Measurements from ENCODE around the gene KIF21B.
A peak's percentile ranks its signal among the peaks of the same experiment; 100 is the strongest.

The KIF21B gene

DNA sequence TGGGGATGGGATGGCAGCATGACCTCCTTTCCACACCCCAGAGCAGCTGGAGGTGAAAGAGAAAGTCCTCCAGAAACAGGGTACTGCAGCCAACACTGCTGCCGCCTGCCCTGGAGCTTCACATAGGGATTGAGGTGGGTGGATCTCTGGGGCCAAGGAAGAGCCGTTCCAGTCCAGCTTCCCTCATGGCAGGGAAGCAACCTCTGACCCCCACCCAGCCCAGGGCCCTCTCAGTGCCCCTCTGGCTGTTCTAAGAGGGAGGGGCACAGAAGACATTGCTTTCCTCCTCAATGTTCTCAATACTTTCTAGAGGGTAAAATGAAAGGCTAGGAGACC is 5.7 kb downstream of the KIF21B start:
- no peak for DNase-seq

DNA sequence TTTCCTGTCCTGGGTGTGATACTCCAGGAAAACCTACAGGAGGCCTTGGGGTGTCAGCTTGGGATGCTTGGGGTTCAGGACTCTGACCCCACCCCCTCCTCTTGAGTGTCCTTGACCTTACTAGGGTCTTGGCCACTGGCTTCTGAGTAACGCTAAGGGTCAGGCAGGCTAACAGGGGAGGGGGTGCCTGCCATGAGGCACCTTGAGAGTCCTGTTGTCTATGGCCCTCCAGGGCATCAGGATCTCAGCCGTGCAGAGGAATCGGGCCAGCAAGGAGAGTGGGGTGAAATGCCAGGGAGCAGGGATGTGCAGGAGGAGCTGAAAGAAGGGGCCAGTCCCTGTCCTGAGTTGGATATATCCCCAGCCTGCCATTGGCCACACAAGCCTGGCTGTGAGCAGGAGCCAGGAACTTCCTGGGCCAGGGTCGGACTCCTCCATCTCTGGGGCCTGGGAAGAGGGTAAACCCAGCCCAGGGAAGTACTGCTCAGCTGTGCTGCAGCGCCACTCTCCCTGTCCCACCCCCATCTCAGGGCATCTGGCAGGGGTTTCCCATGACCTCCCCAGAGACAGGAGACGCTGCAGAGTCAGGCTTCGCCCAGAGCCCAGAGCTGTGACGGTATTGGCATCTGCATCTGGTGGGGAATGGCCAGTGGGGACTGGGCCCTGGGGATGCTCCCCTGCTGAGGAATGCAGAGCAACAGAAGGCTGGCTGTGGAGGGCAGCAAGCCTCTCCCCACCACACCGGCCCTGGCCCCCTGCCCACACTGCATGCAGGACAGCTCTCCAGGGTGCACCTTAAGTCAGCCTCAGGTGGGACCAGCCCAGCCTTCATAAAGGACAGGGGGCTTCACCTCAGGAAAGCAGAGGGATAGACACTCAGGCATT is 6.3 kb downstream of the KIF21B start:
- DNase-seq = no peak

GRCh38 chr1:201016211-201016651 is 7.3 kb downstream of the KIF21B start:
- DNase-seq = no peak

DNA sequence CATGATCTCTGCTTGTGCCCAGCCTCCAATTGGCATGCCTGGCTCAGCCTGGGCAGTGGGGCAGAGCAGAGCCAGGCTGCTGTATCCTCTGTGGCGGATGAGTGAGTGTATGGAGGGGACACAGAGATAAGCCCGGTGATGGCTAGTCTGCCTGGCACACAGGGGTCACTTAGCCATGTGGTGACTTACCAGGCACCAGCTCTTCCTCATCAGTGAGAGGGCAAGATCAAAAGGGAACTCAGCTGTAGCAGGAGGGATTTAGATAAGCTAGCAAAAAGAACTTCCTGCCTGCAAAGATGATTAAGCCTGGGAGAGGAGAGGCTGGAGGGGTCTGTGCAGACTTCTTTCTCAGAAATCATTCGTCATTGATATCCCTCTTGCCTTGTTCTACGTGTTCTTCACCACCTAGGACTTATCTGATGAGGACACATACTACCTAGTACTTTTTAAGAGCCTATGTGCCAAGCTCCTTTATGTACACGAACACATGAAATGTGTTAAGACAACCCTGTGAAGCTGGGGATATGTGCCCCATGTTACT is 7.9 kb downstream of the KIF21B start:
- DNase-seq = peak; percentile 40

DNA sequence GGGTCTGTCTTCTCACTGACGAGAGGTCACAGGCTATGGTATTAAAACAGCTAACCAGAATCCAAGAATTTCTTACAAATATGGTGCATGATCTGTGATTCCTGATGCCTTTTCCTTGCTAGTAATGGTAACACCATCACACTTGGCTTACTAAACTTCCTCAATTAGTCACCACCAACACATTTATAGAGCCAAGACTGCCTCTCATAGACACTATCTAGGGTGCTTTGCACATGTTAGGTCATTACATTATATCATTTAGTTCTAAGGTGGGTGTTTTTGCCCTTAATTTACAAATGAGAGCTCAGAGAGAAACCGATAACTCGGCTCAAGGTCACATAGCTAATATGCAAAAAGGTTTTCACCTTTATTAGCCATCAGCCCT is 8.7 kb downstream of the KIF21B start:
- no peak for DNase-seq

DNA sequence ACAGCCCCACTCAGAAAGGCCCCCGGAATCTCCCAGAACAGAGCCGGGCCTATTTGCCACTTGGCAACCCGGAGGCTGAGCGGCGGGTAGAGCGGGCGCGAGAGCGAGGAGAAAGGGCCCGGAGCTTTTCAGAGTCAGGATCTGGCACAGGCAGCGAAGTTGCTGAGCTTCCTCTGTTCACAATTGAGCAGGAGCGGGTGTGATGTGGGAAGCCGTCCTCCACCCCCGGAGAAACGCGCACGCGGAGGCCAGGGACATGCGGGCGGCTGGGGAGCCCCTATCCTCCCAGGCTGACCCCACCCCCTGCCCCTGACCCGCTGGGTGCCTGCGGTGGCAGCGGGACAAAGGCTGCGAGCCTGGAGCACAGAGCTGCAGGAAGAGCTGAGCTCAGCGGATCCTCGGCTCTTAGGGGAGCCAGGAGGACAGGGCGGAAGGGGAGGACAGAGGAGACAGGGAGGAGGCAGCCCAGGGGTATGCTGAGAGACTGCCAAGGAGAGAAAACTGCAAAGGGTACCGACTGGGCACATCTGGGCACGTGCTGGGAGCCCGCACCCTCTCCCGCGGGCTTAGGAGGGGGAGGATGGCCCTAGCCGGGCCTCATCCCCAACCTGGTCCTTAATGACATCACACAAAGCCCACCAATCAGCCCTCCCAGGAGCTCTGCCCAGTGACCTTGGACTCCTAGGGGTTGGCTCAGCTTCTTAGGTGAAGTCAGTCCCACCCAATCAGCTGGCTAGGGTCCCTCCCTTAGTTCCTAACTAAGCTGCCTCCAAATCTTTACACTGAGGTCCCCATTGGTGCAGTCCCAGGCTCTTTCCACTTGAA is 9.3 kb downstream of the KIF21B start:
- no peak for DNase-seq

DNA sequence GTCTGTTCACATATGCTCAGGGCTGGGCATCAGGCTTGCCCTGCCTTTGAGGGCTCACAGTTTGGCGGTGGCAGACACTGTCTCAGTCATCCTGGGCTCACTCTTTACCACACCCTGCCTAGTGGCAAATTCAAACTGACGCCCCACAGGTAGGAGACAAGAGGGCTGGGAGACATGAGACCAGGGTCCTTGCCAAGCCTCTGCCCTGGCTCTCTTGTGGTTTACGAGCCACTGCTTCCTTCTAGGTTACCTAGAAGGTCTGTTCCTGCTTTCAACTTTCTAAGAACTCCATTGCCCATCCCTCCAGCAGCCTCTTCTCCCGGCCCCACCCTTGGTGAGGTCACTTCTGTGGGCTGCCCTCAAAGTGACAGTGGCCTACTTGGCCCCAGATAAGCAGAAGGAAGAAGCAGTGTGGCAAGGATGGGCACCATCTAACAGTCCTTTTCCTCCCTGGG is 10.5 kb downstream of the KIF21B start:
- no peak for DNase-seq

DNA sequence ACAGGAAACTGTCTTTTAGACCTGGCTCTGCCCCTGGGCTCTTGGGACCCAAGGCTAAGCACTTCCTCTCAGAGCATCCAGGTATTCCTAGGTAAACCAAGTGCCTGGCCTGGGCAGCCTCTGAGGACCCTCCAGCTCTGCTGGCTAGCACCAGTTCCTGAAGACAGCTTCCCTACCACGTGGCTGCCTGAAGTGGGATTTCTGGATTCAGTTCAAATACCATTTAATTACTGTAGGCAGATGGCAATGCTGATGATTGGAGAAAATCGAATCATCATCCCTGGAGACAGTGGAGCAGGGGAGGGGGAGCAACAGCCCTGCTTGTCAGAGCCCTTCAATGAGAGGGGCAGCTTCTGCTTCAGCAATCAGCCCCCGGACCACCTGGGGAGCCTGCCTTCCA is 11.9 kb downstream of the KIF21B start:
- no peak for DNase-seq

- no peak for DNase-seq
Measured at GRCh38 chr1:201009962-201010645, 13.4 kb downstream of the KIF21B start.

- DNase-seq = no peak
Measured at GRCh38 chr1:201008666-201009360, 14.7 kb downstream of the KIF21B start.

DNA sequence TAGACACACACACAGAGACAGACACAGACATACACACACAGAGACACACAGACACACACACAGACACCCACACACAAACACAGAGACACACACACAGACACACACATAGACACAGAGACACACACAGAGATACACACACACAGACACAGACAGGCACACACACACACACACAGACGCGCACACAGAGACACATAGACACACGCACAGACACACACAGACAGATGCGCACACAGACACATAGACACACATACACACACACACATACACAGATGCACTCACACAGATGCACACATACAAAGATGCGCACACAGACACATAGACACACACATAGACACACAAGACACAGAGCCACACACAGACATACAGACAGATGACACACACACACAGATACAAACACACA is 16.0 kb downstream of the KIF21B start:
- DNase-seq = no peak

- no peak for DNase-seq
Measured at GRCh38 chr1:201006450-201006849, 17.1 kb downstream of the KIF21B start.

DNA sequence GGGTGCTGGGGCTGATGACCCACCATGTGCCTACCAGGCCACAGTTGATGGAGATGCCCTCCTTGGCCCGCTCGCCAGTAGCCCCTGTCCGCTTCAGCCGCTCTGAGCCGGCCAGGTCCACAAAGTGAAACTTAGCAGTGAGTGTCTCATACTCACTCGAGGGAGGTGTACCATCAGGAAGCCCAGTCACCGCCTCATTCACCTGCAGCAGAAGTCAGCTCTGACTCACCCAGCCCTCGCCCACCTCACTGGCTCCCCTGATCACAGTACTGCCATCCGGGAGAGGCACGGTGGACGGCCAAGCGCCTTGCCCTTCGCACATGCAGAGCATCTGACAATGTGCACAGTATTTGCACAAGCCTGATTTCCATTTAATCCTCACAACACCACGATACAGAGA is 18.8 kb downstream of the KIF21B start:
- peak; percentile 17 for DNase-seq

DNA sequence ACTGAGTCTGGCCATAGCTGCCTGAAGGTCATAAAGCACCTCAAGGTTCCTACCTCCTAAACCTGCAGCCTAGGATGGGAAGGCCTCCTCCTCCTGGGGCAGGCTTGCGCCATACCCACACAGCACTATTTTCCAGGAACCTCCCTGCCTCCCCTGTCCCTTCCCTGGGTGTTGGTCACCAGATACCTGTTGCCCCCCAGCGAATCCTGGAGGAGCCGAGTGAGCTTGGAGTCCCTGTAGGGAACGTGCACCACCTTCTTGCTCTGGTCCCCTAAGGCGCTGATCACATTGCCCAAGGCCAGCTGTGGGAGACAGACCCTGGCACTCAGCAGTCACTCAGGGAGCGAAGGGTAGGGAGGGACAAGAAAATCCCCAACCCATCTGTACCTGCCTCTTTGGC is 19.4 kb downstream of the KIF21B start:
- no peak for DNase-seq

- peak; percentile 21 for DNase-seq
Measured at GRCh38 chr1:201002510-201002909, 21.0 kb downstream of the KIF21B start.

- no peak for DNase-seq
Measured at GRCh38 chr1:201001962-201002361, 21.6 kb downstream of the KIF21B start.

DNA sequence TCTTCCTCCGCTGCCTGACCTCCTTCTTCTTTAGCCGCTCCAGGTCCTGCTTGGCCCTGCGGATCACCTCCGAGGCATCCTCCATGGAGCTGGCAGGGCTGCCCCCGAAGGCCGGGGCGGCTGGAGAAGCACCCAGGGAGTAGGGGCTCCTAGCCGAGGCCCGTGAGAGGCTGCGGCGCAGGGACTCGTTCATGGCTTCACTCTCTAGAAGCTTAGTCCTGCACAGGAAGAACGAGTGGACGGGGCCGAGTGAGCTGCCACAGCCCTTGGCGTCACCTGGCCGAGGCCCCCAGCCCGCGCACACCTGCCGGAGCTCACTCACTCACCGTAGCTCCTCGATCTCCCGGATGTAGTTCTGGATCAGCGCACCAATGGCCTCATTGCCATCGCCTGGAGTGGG is 23.1 kb downstream of the KIF21B start:
- no peak for DNase-seq

- DNase-seq = no peak
Measured at GRCh38 chr1:200999667-201000066, 23.8 kb downstream of the KIF21B start.

DNA sequence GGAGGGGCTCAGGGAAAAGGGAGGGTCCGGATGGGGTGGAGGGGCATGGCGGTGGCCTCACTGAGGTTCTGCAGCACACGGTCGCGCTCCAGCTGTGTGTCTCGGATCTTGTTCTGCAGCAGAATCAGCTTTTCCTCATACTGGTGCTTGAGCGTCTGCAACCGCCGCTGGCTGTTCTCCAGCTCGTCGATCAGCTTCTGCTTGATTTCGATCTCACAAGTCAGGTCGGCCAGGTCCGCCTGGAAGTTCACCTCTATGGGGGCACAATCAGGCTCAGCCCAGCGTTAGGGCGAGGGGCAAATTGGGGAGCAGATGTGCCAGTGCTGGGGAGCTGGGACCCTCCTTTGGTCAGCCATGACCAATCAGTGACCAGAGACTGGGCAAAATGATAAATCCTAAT is 25.2 kb downstream of the KIF21B start:
- no peak for DNase-seq

DNA sequence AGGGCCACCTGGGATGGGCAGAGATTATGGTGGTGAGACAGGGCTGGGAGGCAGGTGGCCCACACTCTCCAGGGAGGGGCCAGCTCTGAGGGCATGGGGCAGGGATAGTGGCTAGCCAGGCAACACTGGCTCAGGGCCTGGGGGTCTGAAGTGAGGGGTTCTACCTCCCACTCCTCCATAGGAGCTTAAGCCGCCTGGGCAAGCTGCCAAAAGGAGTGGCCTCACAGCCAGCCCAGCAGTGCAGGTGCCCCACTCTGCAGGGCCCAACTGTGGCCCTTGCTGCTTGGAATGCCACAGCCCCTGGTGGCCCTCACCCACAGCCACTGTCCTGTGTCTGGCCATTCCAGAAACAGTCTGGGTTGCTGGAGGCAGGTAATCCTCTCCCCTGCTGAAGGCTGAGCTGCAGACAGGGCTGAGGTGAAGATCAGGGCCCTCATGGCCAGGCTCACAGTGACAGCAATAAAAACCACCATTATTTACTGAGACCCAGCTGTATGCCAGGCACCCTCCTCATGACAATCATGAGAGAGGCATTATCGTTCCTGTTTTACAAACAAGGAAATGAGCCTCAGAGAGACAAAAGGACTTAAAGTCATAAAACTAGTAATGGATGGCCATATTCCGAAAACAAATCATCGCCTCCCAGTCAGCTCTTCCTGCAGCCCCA is 31.0 kb downstream of the KIF21B start:
- no peak for DNase-seq

DNA sequence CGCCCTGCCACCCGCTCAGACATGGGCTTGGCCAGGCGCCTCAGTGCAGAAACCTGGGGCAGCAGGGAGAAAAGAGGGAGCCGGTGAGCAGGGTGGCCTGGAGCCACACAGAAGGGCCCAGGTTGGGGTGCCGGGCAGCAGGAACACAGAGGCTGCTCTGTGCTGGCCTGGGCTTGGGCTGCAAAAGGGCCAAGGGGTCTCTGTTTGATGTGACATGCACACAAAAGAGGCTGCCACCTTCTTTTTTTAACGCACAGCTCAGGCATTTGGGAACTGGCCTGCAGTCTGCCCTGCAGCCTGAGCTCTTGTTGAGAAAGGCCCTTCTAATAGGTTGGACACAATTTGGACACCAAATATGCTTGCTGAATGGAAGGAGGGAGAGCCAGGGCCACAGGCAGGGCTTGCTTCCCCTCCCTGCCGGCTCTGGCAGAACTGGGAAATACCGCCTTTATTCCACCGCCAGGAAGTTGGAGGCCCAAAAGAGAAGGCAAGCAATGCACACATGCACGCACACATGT is 32.4 kb downstream of the KIF21B start:
- DNase-seq = no peak

DNA sequence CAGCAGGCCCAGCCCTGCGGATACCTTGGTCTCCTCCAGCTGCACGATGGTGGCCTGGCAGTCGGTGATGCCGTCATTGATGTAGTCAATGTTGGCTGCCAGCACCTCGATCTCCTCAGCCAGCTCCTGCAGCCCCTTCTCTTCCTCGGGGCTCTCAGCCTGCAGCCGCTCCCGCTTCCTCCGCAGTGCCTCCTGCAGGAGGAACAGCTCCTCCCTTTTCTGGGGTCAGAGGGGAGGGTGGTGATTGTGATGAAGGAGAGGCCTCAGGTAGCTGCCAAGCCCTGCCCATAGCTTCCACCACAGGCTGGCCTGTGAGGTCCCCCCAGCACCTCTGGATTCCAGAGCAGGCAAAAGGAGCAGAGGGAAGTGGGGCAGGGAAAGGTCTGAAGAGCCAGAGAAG is 33.4 kb downstream of the KIF21B start:
- DNase-seq = no peak

Measured in activated CD4-positive, alpha-beta T cell treated with anti-CD3 and anti-CD28 coated beads for 48 hours (primary cell).